Measurements from ENCODE around the gene USP13.
"Not testable (repeated sequence)": the region's sequence is repeated elsewhere in the genome, so short reads cannot be mapped to it uniquely, and the experiment has no call there.

The USP13 gene

GRCh38 chr3:179735321-179735720 lies 82.5 kb downstream of the USP13 start:
- no peak for DNase-seq

- no peak for DNase-seq
Measured at GRCh38 chr3:179738998-179739397, 86.2 kb downstream of the USP13 start.

GRCh38 chr3:179739816-179740594 lies 87.2 kb downstream of the USP13 start:
- no peak for DNase-seq

- DNase-seq = no peak
Measured at GRCh38 chr3:179743913-179744312, 91.1 kb downstream of the USP13 start.

DNA sequence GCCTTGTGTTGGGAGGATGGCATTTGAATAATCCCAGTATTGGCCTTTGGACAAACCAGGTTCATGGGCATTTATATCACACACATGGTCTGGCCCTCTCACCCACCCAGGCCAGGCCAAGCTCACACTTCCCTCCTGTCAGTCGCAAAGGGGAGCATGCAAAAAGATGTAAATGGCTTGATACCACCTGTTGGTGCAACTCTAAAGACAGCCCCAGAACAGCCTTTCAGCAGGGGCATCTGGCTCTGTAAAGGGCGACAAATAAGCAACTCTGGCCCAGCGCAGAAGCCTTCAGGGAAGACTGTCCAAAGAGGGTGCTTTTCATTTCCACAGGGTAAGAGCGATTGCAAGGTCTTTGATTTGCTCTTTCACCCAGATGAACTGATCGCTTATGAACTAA lies 91.8 kb downstream of the USP13 start:
- DNase-seq = no peak

GRCh38 chr3:179745079-179745478 lies 92.2 kb downstream of the USP13 start:
- no peak for DNase-seq

GRCh38 chr3:179745716-179746115 lies 92.9 kb downstream of the USP13 start:
- no peak for DNase-seq

- no peak for DNase-seq
Measured at GRCh38 chr3:179750720-179751328, 98.0 kb downstream of the USP13 start.

DNA sequence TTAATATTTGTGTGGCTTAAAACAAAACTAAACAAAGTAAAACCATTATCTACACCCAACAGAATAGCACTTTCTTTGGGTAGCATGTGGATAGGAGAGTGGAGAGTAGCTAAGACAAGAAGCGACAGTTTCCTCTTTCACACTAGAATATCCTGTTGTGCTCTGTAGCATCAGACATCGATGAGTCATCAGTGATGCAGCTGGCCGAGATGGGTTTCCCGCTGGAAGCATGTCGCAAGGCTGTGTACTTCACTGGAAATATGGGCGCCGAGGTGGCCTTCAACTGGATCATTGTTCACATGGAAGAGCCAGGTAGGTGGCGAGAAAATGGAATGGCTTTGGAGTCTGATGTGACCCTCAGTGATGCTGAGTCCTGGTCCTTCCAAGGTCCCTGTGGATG lies 108.1 kb downstream of the USP13 start:
- no peak for DNase-seq

DNA sequence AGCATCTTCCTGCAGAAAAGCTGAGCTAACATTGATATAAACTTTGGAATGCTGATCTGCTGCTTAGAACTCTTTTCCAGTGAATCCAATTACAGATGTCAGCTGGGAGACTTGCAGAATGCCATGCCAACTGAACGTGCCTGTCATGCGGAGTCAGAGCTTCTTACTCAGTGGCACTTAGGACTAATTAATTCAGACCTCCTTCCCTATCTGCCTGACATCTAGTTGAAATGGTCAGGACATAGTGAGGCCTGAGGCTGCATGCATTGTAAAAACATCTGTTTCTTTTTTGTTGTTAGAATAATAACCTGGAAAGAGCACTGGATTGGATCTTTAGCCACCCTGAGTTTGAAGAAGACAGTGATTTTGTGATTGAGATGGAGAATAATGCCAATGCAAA lies 112.6 kb downstream of the USP13 start:
- no peak for DNase-seq

GRCh38 chr3:179766416-179767133 lies 113.7 kb downstream of the USP13 start:
- DNase-seq = no peak

- DNase-seq = no peak
Measured at GRCh38 chr3:179768080-179768479, 115.2 kb downstream of the USP13 start.

- no peak for DNase-seq
Measured at GRCh38 chr3:179769411-179770247, 116.8 kb downstream of the USP13 start.

GRCh38 chr3:179771797-179772196 lies 119.0 kb downstream of the USP13 start:
- DNase-seq = no peak

- DNase-seq = no peak
Measured at GRCh38 chr3:179772297-179772696, 119.5 kb downstream of the USP13 start.

DNA sequence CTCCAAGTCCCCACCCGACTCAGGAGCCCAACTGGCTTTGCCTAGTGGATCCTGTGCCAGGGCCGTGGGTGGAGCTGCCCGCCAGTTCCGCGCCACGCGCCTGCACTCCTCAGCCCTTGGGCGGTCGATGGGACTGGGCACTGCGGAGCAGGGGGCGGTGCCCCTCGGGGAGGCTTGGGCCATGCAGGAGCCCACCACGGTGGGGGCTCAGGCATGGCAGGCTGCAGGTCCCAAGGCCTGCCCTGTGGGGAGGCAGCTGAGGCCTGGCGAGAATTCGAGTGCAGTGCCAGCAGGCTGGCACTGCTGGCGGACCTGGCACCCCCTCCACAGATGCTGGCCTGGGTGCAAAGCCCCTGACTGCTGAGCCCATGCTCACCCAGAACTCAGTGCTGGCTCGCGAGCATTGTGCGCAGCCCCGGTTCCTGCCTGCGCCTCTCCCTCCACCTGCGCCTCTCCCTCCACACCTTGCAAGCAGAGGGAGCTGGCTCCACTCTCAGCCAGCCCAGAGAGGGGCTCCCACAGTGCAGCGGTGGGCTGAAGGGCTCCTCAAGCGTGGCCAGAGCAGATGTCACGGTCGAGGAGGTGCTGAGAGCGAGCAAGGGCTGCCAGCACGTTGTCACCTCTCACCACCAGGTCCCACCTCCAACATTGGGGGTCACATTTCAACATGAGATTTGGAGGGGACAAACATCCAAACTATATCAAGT lies 122.7 kb downstream of the USP13 start:
- DNase-seq = no peak

DNA sequence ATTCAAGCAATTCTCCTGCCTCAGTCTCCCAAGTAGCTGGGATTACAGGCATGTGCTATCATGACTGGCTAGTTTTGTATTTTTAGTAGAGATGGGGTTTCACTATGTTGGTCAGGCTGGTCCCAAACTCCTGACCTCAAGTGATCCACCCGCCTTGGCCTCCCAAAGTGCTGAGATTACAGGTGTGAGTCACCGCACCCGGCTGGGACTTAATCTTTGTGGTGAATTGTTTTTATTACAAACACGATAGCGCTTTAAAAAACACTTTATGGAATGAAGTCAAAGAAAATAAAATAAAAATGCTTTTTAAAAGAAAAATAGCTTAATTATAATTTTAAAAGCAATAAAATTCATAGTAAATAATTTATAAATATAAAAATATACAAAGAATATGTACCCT lies 130.0 kb downstream of the USP13 start:
- DNase-seq = not testable (repeated sequence)

DNA sequence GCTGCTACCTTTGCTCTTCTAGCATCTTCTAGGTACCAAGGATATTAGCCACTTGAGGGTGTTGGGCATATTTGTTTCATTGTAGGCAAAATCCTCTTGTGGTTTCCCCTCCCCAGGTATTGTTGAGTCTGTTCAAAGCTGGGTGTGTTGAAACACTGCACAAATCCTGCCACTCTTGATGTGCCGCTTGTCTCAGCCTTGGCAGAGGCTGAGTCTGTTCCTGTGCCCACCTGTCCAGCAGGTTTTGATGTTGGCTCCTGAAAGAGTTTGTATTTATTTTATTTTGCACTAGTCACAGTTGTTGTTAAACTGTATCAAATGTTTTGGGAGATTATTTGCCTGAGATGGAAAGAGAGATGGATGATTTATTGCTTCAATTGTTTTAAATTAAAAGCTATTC lies 136.2 kb downstream of the USP13 start:
- DNase-seq = no peak

DNA sequence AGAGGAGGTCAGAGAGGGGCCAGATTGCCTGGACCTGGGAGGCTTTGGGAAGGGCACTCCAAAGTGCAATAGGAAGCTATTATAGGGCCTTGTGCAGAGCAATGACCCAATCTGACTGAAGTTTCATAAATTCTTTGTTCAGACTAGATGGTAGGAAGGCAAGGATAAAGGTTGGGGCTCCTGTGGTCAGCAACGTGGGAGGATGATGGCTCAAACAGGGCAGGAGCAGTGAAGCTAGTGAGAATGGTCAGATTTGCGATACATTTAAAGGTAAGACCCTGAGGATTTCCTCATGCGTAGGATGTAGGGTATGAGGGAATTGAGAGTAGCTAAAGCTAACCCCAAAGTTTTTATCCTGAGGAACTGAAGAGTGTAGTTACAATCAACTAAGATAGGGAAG lies 139.0 kb downstream of the USP13 start:
- no peak for DNase-seq

DNA sequence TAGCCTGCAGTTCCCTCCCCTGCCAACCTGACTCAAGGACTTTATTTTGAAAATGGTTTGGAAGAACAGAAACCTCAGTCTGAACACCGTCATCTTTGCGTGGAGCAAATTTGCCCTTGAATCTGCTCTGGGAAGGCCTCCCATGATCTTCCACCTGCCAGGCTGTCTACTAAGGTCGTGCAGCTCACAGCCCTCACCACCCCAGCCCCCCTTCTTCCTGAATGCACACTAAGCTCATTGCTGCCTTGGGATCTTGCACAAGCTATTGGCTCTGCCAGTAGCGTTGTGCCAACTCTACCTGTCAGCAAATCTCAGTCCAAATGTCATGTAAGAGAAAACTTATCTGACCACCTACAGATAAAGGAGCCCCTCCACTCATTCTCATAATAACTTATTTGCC lies 141.5 kb downstream of the USP13 start:
- no peak for DNase-seq

DNA sequence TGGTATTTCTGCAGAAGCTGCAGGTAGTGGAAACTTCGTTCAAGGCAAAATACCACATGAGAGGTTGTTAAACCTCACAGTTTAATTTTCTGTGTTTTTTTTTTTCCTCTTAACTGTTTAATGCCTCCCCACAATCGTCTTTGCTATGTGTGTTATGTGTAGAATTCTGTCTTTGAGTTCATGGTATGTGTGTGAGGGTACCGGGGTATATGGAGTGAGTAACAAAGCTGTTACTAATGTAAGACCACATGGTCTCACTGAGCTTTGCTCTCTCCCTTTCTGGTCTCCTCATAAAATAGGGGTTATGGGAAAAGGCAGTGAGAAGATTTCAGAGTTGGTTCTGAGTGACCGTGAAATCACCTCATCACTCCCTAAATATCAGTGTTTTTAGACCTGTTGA lies 143.6 kb downstream of the USP13 start:
- no peak for DNase-seq

DNA sequence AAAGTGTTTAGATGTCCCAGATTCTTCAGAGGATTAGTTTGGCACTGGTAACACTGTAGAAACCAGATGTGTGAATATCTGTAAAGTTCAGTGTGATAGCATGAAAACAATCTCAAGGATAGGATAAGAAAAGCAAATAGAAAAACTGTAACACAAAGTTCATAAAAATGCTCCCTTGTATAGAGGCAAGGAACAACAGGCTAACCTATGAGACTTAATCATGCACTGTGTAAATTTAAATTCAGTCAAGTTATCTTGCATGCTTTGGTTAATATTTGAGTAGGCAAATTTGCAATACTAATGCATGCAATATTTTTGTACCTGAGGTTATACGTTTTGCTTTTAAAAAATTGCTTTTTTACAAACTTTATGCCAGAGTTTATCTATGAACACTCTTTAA lies 144.4 kb downstream of the USP13 start:
- DNase-seq = no peak
